ENCODE data around the gene MANSC1.

DNA sequence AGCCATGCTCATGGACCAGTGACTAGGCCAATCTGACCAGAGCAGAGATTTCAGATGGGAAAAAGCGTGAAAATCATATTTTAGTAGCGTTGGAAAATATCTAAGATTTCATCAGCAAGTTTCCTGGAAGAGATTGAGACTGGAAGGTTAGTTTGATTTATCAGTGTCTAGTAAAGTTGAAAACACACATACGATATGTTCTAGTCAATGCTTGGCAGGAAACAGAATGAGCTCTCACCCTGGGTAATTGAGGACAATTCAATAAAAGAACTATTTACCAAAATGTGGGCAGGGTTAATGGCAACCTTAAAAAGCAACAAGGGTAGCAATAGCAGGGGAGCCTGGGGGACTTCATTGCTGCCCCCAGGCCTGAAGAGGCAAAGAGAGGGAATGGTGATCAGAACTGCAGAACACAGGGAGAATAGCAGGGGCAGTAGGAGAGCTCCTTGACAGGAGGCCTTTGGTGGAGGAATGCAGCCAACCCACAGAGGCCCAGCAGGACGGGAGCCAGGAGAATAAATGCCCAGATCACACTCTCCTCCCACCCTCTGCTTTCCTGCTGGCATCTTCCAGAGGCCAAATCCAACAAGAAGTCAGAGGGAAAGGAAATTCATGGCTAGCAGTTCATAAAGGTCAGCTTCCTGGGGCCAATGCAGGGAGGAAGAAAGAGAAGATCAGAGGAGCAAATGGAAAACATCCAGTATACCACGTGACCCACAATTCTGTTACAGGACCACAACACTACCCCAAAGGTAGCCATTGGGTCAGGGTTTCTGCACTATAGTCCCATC lies 55.6 kb downstream of the MANSC1 start:
- TF ChIP-seq, protein P1, sequence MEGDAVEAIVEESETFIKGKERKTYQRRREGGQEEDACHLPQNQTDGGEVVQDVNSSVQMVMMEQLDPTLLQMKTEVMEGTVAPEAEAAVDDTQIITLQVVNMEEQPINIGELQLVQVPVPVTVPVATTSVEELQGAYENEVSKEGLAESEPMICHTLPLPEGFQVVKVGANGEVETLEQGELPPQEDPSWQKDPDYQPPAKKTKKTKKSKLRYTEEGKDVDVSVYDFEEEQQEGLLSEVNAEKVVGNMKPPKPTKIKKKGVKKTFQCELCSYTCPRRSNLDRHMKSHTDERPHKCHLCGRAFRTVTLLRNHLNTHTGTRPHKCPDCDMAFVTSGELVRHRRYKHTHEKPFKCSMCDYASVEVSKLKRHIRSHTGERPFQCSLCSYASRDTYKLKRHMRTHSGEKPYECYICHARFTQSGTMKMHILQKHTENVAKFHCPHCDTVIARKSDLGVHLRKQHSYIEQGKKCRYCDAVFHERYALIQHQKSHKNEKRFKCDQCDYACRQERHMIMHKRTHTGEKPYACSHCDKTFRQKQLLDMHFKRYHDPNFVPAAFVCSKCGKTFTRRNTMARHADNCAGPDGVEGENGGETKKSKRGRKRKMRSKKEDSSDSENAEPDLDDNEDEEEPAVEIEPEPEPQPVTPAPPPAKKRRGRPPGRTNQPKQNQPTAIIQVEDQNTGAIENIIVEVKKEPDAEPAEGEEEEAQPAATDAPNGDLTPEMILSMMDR (IDR thresholded peaks at IDR 0.05; ENCODE audit: insufficient read depth, low read length, poor library complexity, severe bottlenecking), result no peak
- no peak for TF ChIP-seq EZH2phosphoT487 (conservative IDR thresholded peaks at IDR 0.05; ENCODE audit: low read length)
